Endothelial cell of umbilical vein (primary cell): ENCODE results near the gene SCAI. TPM values are rescaled to one million over a fixed set of nuclear protein-coding genes. Genes with fewer than 3 reads are reported as not detected.

Experiments used
- BruUV-seq: library from RNA; stranded (reverse); fragments of 400-500 nt; replicated peaks from 2 replicates; lab custom pipeline; 2021; lab: Mats Ljungman, UMichigan
- CTCF ChIA-PET: fragments of 300-600, 350-600 bp; sonication (Branson Sonifier 250); formaldehyde crosslinking; loops from one replicate; lab custom pipeline; 2021; ENCODE audit warnings: antibody characterized with exemption, inconsistent platforms; lab: Charles Lee
- POLR2A ChIA-PET: fragments of 300-600, 350-600 bp; sonication (Branson Sonifier 250); formaldehyde crosslinking; loops from one replicate; lab custom pipeline; 2021; ENCODE audit warnings: antibody characterized with exemption, inconsistent platforms; lab: Charles Lee
- DNase-seq: peaks from one replicate; pipeline ENCODE4 v3.0.0-alpha.2; 2011; ENCODE audit warnings: low read depth, low spot score
- FAIRE-seq: peaks from 2 replicates; lab custom pipeline; 2011; peaks lifted over from hg19 to GRCh38; lab: Jason Lieb, UNC
- H2AFZ ChIP-seq: 2 replicates; pipeline ENCODE4 v1.6.0; 2012; ENCODE audit warnings: low read depth, low read length, control low read depth, inconsistent platforms
- H3K27ac ChIP-seq: 2 replicates; pipeline ENCODE4 v1.5.1; 2011; ENCODE audit warnings: low read depth, mild to moderate bottlenecking, control low read depth, low read length, moderate library complexity; ENCODE audit not compliant: insufficient read depth
- H3K27me3 ChIP-seq, 2 experiments: 2 replicates each; pipeline versions ENCODE4 v1.6.0 to v1.6.1; 2011; ENCODE audit warnings: low read length in 2 of 2, mixed read lengths in 1 of 2; ENCODE audit not compliant: control insufficient read depth in 2 of 2, insufficient read depth in 2 of 2
- H3K36me3 ChIP-seq, 2 experiments: 2 replicates in 1 of 2; 3 replicates in 1 of 2; pipeline ENCODE4 v1.5.1; 2011; ENCODE audit warnings: low read length in 2 of 2, mild to moderate bottlenecking in 1 of 2, moderate library complexity in 1 of 2; ENCODE audit not compliant: control insufficient read depth in 2 of 2, insufficient read depth in 2 of 2; ENCODE audit errors: extremely low read depth in 1 of 2
- H3K4me1 ChIP-seq: 3 replicates; pipeline ENCODE4 v1.5.1; 2011; ENCODE audit warnings: mild to moderate bottlenecking, low read length; ENCODE audit not compliant: control insufficient read depth, insufficient read depth; ENCODE audit errors: extremely low read depth
- H3K4me2 ChIP-seq: 2 replicates; pipeline ENCODE4 v1.6.1; 2011; ENCODE audit warnings: low read length, control low read depth, mixed read lengths; ENCODE audit not compliant: insufficient read depth
- H3K4me3 ChIP-seq, 3 experiments: fragments of 200-600 bp in 1 of 3; sonication (generic), shearing (Covaris generic) in 1 of 3; replicated peaks in 1 of 3; 2 replicates each; pipeline ENCODE4 v1.5.1; 2011 to 2016; ENCODE audit warnings: control low read depth in 3 of 3, low read length in 3 of 3, mild to moderate bottlenecking in 2 of 3, inconsistent platforms in 1 of 3, low read depth in 1 of 3, moderate library complexity in 1 of 3; ENCODE audit not compliant: insufficient read depth in 1 of 3
- H3K79me2 ChIP-seq: 2 replicates; pipeline ENCODE4 v1.6.0; 2012; ENCODE audit warnings: low read length, inconsistent platforms; ENCODE audit not compliant: control insufficient read depth, insufficient read depth
- H3K9ac ChIP-seq: replicated peaks from 2 replicates; pipeline ENCODE3; 2011; ENCODE audit warnings: low read length, control low read depth; ENCODE audit not compliant: insufficient read depth; ENCODE audit errors: extremely low read depth
- H3K9me1 ChIP-seq: replicated peaks from 3 replicates; pipeline ENCODE4 v1.6.0; 2011; ENCODE audit warnings: mild to moderate bottlenecking, low read length; ENCODE audit not compliant: control insufficient read depth, insufficient read depth; ENCODE audit errors: extremely low read depth
- H3K9me3 ChIP-seq: replicated peaks from 2 replicates; pipeline ENCODE4 v1.5.1; 2012; ENCODE audit warnings: low read length, inconsistent platforms; ENCODE audit not compliant: control insufficient read depth, insufficient read depth
- H4K20me1 ChIP-seq: replicated peaks from 2 replicates; pipeline ENCODE3; 2011; ENCODE audit warnings: mild to moderate bottlenecking, low read length; ENCODE audit not compliant: control insufficient read depth, insufficient read depth; ENCODE audit errors: extremely low read depth
- CTCF ChIP-seq, 2 donors: IDR thresholded peaks; 1 replicate in 1 of 2; 2 replicates in 1 of 2; pipeline ENCODE4 v1.5.1; 2011; ENCODE audit warnings: low read length in 2 of 2, mild to moderate bottlenecking in 2 of 2, moderate library complexity in 2 of 2, control low read depth in 1 of 2, inconsistent platforms in 1 of 2, low read depth in 1 of 2; ENCODE audit not compliant: insufficient read depth in 1 of 2; ENCODE audit errors: extremely low read depth in 1 of 2
- EZH2 ChIP-seq: IDR thresholded peaks from 2 replicates; pipeline ENCODE4 v1.6.1; 2012; ENCODE audit warnings: borderline replicate concordance, low read depth, mild to moderate bottlenecking, moderate library complexity, low read length, inconsistent platforms; ENCODE audit not compliant: severe bottlenecking
- FOS ChIP-seq: IDR thresholded peaks from 2 replicates; pipeline ENCODE4 v1.6.1; 2011; ENCODE audit warnings: mild to moderate bottlenecking, low read length, moderate library complexity, borderline replicate concordance; ENCODE audit not compliant: insufficient read depth
- GATA2 ChIP-seq: IDR thresholded peaks from 2 replicates; pipeline ENCODE4 v1.7.0; 2011; ENCODE audit warnings: low read depth, mild to moderate bottlenecking, moderate library complexity, mixed read lengths, low read length; ENCODE audit not compliant: insufficient read length, insufficient read depth
- JUN ChIP-seq: IDR thresholded peaks from 2 replicates; pipeline ENCODE4 v1.6.1; 2011; ENCODE audit warnings: borderline replicate concordance, low read depth; ENCODE audit not compliant: insufficient read length, insufficient read depth
- MYC ChIP-seq: IDR thresholded peaks from one replicate; pipeline ENCODE4 v1.6.1; 2011; ENCODE audit warnings: mild to moderate bottlenecking, low read depth, low read length
- POLR2A ChIP-seq: IDR thresholded peaks from 2 replicates; pipeline ENCODE4 v1.6.1; 2012; ENCODE audit warnings: low read depth, mild to moderate bottlenecking, control low read depth, low read length
- POLR2AphosphoS5 ChIP-seq: IDR thresholded peaks from 2 replicates; pipeline ENCODE4 v1.6.1; 2012; ENCODE audit warnings: low read depth, mild to moderate bottlenecking, control low read depth, low read length, moderate library complexity; ENCODE audit not compliant: insufficient read depth
- dilution Hi-C: fragments of 300-500 bp; cut with MboI; formaldehyde crosslinking; loops from one replicate; pipeline ENCODE4 v1.15.0; 2019; ENCODE audit warnings: low sequenced_read_pairs; ENCODE audit not compliant: extremely low pct_ligation_motif_present
- intact Hi-C: fragments of 100-400 bp; cut with micrococcal nuclease; formaldehyde crosslinking; loops from one replicate; pipeline ENCODE4 v1.10.0; 2022
- polyA plus RNA-seq, 4 experiments: library from polyadenylated mRNA; depleted of rRNA in 3 of 4; stranded (reverse) in 3 of 4; unstranded in 1 of 4; fragments of >200 nt; gene quantifications; 2 replicates each; pipeline versions ENCODE4 v1.2.1 to v1.2.3, GENCODE V29; 2011 to 2012; ENCODE audit warnings: missing spikeins in 1 of 4
- total RNA-seq: library from RNA; stranded (reverse); gene quantifications from 2 replicates; pipeline ENCODE4 v1.2.3, GENCODE V29; 2021
- TF ChIP-seq, protein P1 (sequence below): IDR thresholded peaks from 2 replicates; pipeline ENCODE4 v1.6.1; 2011; ENCODE audit not compliant: insufficient read depth, insufficient read length

Gene SCAI
- total and polyA plus RNA-seq, 2 donors (not counting 3 experiments of a cell fraction or from before 2014, with no cell fraction given): 2.0 to 9.3 TPM

- ChIA-PET CTCF (interaction anchor here (0.6 to 1.7 kb wide), 4 partner anchors 17 to 454 kb away, joined by 3 read pairs; no protein-coding TSS in a partner anchor), POLR2A (no interaction called here)
- DNase-seq (no peak), FAIRE-seq (no peak)
- Histone ChIP-seq H4K20me1 (no peaks in the 10 kb centered on the region), H3K4me1 (peaks cover 8% of the 10 kb centered on the region), H3K4me2 (no peak overlapping the region), H3K9me3 (no peaks in the 10 kb centered on the region), H3K9me1 (no peaks in the 10 kb centered on the region), H3K36me3 (peaks cover 0 to 4% of the 10 kb centered on the region in 2 experiments), H3K4me3 (no peak overlapping the region), H3K27ac (no peak overlapping the region), H3K79me2 (no peaks in the 10 kb centered on the region), H3K27me3 (no peaks in the 10 kb centered on the region), H3K9ac (no peak overlapping the region), H2AFZ (no peak overlapping the region)
- intact Hi-C loops: no loop called here
- TF ChIP-seq FOS (no peak), JUN (no peak), EZH2 (no peak), POLR2AphosphoS5 (no peak), CTCF (IDR thresholded peaks at IDR 0.05; ENCODE audit: extremely low read depth in 1 of 2, insufficient read depth in 1 of 2, low read depth in 1 of 2, low read length in 2 of 2) (no peak), MYC (no peak), POLR2A (no peak), GATA2 (no peak)
- TF ChIP-seq, protein P1, sequence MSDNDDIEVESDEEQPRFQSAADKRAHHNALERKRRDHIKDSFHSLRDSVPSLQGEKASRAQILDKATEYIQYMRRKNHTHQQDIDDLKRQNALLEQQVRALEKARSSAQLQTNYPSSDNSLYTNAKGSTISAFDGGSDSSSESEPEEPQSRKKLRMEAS: no peak
- BruUV-seq: no TSS peak
- dilution Hi-C loops: no loop called here
Measured at GRCh38 chr9:124908098-124908497, 235.2 kb downstream of the SCAI start.
